Astrocyte of the spinal cord (primary cell): Measurements from ENCODE around the gene ERVFRD-1.

ENCODE experiments used
- DNase-seq: peaks from one replicate; pipeline ENCODE4 v3.0.0; 2011; ENCODE audit warnings: low read depth, low spot score
- H3K4me3 ChIP-seq: 2 replicates; pipeline ENCODE4 v1.5.1; 2011; ENCODE audit warnings: low read depth, mild to moderate bottlenecking, low read length, moderate library complexity
- in situ Hi-C: cut with HindIII; loops from 2 replicates; pipeline ENCODE4 v1.10.0; 2017; ENCODE audit warnings: low sequenced_read_pairs
- TF ChIP-seq, protein P1 (sequence below): IDR thresholded peaks from 2 replicates; pipeline ENCODE4 v1.5.1; 2012; ENCODE audit warnings: low read depth, mild to moderate bottlenecking, low read length, inconsistent platforms

ERVFRD-1 gene

DNA sequence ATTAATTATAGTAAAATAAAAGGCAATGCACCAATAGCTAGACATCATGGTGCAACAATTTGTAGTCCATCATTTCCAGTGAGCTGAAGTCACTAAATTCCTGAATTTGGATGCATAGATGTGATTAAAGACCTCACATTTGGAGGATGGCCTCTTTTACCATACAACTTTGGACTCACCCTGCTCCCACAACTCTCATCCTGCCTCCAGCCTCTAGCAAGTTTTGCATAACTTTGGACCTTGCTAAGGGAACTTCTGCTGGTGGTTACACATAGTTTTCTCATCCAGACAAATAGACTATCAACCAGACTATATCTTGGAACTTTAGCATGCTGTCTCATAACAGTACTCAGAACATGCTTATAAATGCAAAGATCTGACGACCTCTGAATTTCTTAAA is 54.7 kb downstream of the ERVFRD-1 start:
- no peak for DNase-seq
- H3K4me3 ChIP-seq: no peak overlapping the region
- TF ChIP-seq, protein P1, sequence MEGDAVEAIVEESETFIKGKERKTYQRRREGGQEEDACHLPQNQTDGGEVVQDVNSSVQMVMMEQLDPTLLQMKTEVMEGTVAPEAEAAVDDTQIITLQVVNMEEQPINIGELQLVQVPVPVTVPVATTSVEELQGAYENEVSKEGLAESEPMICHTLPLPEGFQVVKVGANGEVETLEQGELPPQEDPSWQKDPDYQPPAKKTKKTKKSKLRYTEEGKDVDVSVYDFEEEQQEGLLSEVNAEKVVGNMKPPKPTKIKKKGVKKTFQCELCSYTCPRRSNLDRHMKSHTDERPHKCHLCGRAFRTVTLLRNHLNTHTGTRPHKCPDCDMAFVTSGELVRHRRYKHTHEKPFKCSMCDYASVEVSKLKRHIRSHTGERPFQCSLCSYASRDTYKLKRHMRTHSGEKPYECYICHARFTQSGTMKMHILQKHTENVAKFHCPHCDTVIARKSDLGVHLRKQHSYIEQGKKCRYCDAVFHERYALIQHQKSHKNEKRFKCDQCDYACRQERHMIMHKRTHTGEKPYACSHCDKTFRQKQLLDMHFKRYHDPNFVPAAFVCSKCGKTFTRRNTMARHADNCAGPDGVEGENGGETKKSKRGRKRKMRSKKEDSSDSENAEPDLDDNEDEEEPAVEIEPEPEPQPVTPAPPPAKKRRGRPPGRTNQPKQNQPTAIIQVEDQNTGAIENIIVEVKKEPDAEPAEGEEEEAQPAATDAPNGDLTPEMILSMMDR: no peak
- in situ Hi-C loops: no loop called here

DNA sequence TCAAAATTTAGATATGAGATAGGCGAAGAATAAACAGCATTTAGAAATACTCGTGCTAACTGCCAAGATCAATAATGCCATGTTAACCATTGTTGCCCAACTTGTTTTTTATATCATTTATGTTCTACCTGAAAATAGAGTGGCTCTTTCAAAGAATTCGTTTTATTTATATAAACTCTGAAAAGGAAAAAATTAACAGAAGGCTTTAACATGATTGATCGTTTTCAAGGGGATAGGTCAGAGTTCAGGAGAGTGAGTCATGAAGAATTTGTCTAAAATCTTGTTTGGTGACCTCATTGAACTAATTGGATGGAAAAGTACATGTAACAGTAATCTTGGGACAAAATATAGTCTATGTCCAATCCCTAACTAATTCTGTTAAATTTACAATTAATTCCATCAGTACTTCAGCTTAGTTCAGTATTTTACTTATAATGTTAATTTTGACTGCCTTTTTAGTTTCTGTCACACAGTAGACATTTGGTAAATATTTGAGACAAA is 56.3 kb downstream of the ERVFRD-1 start:
- H3K4me3 ChIP-seq: no peak overlapping the region
- DNase-seq: no peak
- TF ChIP-seq, protein P1: no peak
- in situ Hi-C loops: no loop called here

DNA sequence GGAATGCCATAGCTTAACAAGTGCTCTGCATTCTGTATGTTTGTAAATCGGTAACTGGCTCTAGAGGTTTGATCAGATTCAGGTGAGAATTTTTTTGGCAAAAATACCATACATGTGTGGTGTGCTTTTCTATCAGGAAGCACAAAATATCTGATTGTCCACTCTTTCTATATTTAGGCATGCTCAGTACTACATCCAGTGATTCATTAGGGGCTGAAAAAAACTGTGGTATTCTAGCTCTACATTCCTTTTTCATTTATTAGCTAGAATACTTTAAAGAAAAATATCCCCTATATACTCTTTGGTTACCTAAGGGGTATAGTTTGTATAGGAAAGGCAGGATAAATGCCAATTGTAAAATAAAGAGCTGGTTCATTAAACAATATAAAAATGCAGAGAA is 56.8 kb downstream of the ERVFRD-1 start:
- no peak overlapping the region for H3K4me3 ChIP-seq
- TF ChIP-seq, protein P1: no peak
- in situ Hi-C loops: no loop called here
- DNase-seq: no peak

DNA sequence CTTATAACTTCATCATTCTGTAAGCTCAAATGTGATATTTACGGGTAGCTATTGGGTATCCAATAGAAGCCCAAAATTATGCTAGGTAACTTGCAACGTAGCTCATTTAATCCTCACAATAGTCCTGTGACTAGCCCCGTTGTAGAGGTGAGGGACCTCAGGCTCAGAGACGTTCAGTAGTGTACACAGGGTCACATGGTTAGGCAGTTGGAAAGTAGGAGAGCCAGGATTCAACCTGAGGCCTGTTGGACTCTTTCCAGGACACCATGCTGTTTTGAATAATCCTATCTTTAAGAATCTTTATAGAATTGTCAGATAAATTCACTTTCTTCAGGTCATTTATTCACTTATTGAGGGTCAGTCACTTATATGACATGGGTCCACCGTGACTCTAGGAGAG is 58.2 kb downstream of the ERVFRD-1 start:
- in situ Hi-C loops: no loop called here
- no peak for DNase-seq
- TF ChIP-seq, protein P1: no peak
- H3K4me3 ChIP-seq: no peak overlapping the region
